ENCODE results near the gene NGRN. TPM values are rescaled to one million over a fixed set of nuclear protein-coding genes. Genes with fewer than 3 reads are reported as not detected.
A peak's percentile ranks its signal among the peaks of the same experiment; 100 is the strongest.
"Not testable (repeated sequence)": the region's sequence is repeated elsewhere in the genome, so short reads cannot be mapped to it uniquely, and the experiment has no call there.

The NGRN gene
- total RNA-seq, 1 experiment from 2014 or later = 137 TPM

- ChIA-PET POLR2A (no interaction called here), CTCF (interaction anchor here (0.5 to 0.8 kb wide), 4 partner anchors 14 to 309 kb away, joined by 3 to 6 read pairs (median 5); no protein-coding TSS in a partner anchor)
- BruUV-seq (replicated peaks) = no TSS peak
- peaks cover 5% of the 10 kb centered on the region for H3K4me1 ChIP-seq (ENCODE audit: control insufficient read depth, insufficient read depth, low read length)
- no peaks in the 10 kb centered on the region for H3K27me3 ChIP-seq (ENCODE audit: control insufficient read depth, insufficient read depth, low read length)
- ATAC-seq (peak; percentile 49), DNase-seq (ENCODE audit: low read depth, low spot score) (no peak)
- no peaks in the 10 kb centered on the region for H3K9me3 ChIP-seq (ENCODE audit: control insufficient read depth, insufficient read depth, low read depth, low read length)
- intact Hi-C loops (cut with micrococcal nuclease; ENCODE audit: unreplicated experiment) = no loop called here
- TF ChIP-seq SIN3A (IDR thresholded peaks at IDR 0.05; ENCODE audit: borderline replicate concordance, insufficient read depth, low read depth, low read length) (no peak), CTCF (IDR thresholded peaks at IDR 0.05) (no peak), POLR2AphosphoS5 (IDR thresholded peaks at IDR 0.05; ENCODE audit: low read depth, low read length) (no peak), REST (IDR thresholded peaks at IDR 0.05; ENCODE audit: insufficient read depth in 1 of 2, low read depth in 2 of 2, low read length in 1 of 2) (no peak), TCF7L2 (IDR thresholded peaks at IDR 0.05; ENCODE audit: low read depth, low read length) (no peak)
- in situ Hi-C loops (cut with HindIII; ENCODE audit: low pct_unique_long_range_greater_than_20kb, low sequenced_read_pairs) = no loop called here
- H3K36me3 ChIP-seq (ENCODE audit: control insufficient read depth, insufficient read depth, low read length) = no peaks in the 10 kb centered on the region
- H3K27ac ChIP-seq (ENCODE audit: low read length) = no peak overlapping the region
- H3K4me3 ChIP-seq (ENCODE audit: low read depth in 2 of 2, low read length in 2 of 2) = peak overlapping the region in 1 of 2 experiments; percentile 29; a peak in 2 of 4 replicates
Measured at GRCh38 chr15:90295270-90295648, 29.8 kb downstream of the NGRN start.

DNA sequence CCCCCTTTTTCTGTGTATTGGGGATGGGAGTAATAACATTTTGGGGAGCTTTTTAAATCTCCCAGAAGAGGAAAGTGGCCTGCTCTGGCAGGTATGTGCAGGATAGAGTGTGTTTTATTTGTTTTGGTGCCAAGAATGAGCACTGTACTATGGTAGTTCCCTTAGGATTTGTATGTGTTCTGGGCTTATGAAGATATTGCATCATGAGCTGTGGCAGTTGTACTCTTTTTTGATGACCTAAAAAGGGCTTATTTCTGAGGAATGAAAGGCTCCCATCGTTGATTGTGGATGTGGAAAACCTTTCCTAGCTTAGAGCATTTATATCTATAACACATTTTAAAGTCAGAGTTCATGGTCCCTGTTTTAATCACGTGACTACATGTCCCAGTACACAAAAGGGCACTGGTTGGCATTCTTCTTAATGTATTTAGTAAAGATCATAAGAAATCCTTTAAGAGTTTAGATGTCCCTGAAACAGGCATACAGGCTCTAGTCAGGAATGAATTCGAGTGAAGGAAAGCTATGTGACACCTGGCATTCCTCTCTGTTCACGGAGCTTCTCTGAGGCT lies 30.9 kb downstream of the NGRN start:
- H3K4me1 ChIP-seq (ENCODE audit: control insufficient read depth, insufficient read depth, low read length); DNase-seq (ENCODE audit: low read depth, low spot score); H3K36me3 ChIP-seq (ENCODE audit: control insufficient read depth, insufficient read depth, low read length); H3K27me3 ChIP-seq (ENCODE audit: control insufficient read depth, insufficient read depth, low read length); BruUV-seq (replicated peaks); intact Hi-C loops (cut with micrococcal nuclease; ENCODE audit: unreplicated experiment); H3K9me3 ChIP-seq (ENCODE audit: control insufficient read depth, insufficient read depth, low read depth, low read length); POLR2A ChIA-PET; ATAC-seq; in situ Hi-C loops (cut with HindIII; ENCODE audit: low pct_unique_long_range_greater_than_20kb, low sequenced_read_pairs); H3K4me3 ChIP-seq (ENCODE audit: low read depth in 2 of 2, low read length in 2 of 2): not testable (repeated sequence)
- peak overlapping the region; percentile 39; the same call in 1 of the 2 replicates for H3K27ac ChIP-seq (ENCODE audit: low read length)
- CTCF ChIA-PET = interaction anchor here (0.9 kb wide), 1 partner anchor 11 kb away, joined by 4 read pairs; no protein-coding TSS in a partner anchor

GRCh38 chr15:90297021-90297420 lies 31.5 kb downstream of the NGRN start:
- in situ Hi-C loops (cut with HindIII; ENCODE audit: low pct_unique_long_range_greater_than_20kb, low sequenced_read_pairs) (no loop called here), intact Hi-C loops (cut with micrococcal nuclease; ENCODE audit: unreplicated experiment) (no loop called here)
- POLR2A ChIA-PET = no interaction called here

More at GRCh38 chr15:90297021-90297420, 31.5 kb downstream of the NGRN start:
- no peak for TF ChIP-seq TCF7L2 (IDR thresholded peaks at IDR 0.05; ENCODE audit: low read depth, low read length)
- TF ChIP-seq REST (IDR thresholded peaks at IDR 0.05; ENCODE audit: insufficient read depth in 1 of 2, low read depth in 2 of 2, low read length in 1 of 2) = no peak
- TF ChIP-seq CTCF (IDR thresholded peaks at IDR 0.05) = no peak
- TF ChIP-seq SIN3A (IDR thresholded peaks at IDR 0.05; ENCODE audit: borderline replicate concordance, insufficient read depth, low read depth, low read length) = no peak
- no peak for TF ChIP-seq POLR2AphosphoS5 (IDR thresholded peaks at IDR 0.05; ENCODE audit: low read depth, low read length)
- Histone ChIP-seq H3K4me1 (ENCODE audit: control insufficient read depth, insufficient read depth, low read length) (peaks cover 5% of the 10 kb centered on the region), H3K4me3 (ENCODE audit: low read depth in 2 of 2, low read length in 2 of 2) (no peak overlapping the region), H3K27me3 (ENCODE audit: control insufficient read depth, insufficient read depth, low read length) (no peaks in the 10 kb centered on the region), H3K36me3 (ENCODE audit: control insufficient read depth, insufficient read depth, low read length) (no peaks in the 10 kb centered on the region), H3K27ac (ENCODE audit: low read length) (no peak overlapping the region), H3K9me3 (ENCODE audit: control insufficient read depth, insufficient read depth, low read depth, low read length) (no peaks in the 10 kb centered on the region)
- no TSS peak for BruUV-seq (replicated peaks)
- ATAC-seq = no peak
- no peak for DNase-seq (ENCODE audit: low read depth, low spot score)
- CTCF ChIA-PET = interaction anchor here (0.9 kb wide), 1 partner anchor 10 kb away, joined by 4 read pairs; no protein-coding TSS in a partner anchor

Measured in Panc1 (cell line).